ENCODE results near the gene PHF21B. TPM values are rescaled to one million over a fixed set of nuclear protein-coding genes. Genes with fewer than 3 reads are reported as not detected.

Gene PHF21B
- total RNA-seq, 1 donor from 2014 or later = 0.21 TPM

DNA sequence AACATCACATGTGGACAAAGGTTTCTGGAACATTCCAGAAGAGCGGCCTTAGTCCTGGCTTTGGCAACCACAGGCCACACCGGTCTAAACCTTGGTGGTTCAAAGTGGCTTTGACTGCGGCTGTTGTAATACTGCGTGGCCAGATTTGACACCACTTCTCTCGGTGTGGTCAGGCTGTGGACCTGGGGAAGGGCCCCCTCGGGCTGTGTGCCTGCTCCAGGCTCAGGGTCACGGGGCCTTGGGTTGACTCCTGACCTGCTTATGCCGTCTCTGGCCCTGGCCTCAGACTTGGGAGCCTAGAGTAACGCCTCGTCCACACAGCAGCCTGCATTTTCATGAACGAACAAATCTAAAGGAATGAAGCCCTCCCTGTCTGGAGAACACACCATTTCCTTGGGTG, 118.0 kb downstream of the PHF21B start:
- intact Hi-C loops (cut with micrococcal nuclease) = no loop called here

DNA sequence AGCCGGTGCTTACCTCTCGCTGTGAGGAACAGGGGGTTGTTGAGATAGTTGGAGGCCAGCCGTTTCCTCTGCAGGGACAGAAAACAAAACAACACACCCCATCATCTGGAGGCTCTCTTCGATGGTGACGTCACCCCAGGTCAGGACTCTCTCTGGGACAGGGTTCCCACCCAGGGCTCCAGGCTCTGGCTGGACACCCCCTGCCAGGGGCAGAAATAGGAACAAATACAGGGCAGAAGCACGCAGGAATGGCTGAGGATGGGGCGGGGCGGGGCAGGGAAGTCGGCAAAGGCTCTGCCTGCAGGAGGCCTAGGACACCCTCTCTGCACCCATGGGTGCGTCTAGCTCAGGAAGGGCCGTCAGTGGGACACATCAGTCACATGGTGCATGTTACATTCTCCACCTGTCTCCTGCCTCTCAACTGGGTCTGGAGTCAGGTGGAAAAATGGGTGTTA, 118.5 kb downstream of the PHF21B start:
- Mint-ChIP-seq H3K27me3 (ENCODE audit: insufficient read depth) (no peaks in the 10 kb centered on the region), H3K27ac (no peak overlapping the region), H3K9me3 (no peaks in the 10 kb centered on the region), H3K4me3 (no peak overlapping the region), H3K4me1 (ENCODE audit: low read depth) (no peaks in the 10 kb centered on the region), H3K36me3 (ENCODE audit: low read depth) (no peaks in the 10 kb centered on the region)
- intact Hi-C loops (cut with micrococcal nuclease) = no loop called here
- DNase-seq (ENCODE audit: low spot score) = no peak

More for the DNA sequence above, 118.0 kb downstream of the PHF21B start:
- H3K9me3 Mint-ChIP-seq = no peaks in the 10 kb centered on the region
- H3K27me3 Mint-ChIP-seq (ENCODE audit: insufficient read depth) = no peaks in the 10 kb centered on the region
- H3K4me1 Mint-ChIP-seq (ENCODE audit: low read depth) = no peaks in the 10 kb centered on the region
- no peak overlapping the region for H3K27ac Mint-ChIP-seq
- H3K36me3 Mint-ChIP-seq (ENCODE audit: low read depth) = no peaks in the 10 kb centered on the region
- H3K4me3 Mint-ChIP-seq = no peak overlapping the region
- no peak for DNase-seq (ENCODE audit: low spot score)

DNA sequence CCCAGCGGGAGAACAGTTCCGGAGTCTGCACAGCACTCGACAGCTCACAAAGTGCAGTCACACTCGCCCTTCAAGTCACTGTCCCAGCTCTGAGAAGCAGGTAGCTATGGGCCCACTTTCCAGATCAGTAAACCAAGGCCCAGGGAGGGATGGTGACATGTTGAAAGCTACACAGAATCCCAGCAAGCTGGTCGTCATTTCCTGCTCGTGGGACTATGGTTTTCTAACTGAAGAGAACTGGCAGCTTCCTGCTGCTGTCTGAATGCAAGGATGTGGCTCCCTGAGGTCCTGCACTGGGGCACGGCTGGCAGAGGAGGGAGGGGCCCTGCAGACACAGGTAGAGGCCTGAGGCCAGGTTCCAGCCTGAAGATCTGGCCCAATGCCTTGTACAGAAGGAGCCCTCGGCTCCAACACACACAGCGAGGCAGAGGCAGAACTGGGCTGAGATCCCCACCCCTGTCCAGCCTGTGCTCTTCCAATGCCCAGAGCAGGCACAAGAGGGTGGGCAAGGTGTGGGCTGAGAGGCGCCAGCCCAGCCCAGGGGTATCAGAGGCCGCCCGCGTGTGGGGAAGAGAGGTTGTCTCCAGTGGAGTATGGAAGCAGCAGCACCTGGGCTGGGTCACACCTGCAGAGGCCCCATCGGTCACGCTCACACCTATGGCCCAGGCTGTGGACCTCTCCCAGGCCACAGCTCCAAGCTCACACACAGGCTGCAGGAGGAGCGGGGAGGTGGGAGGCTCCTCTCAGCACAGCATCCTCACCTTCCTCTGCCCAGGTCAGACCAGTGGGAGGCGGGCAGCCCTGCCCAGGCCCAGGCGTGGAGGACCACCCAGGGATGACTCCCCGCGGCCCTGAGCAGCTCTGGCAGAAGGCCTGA, 119.2 kb downstream of the PHF21B start:
- no peak for DNase-seq (ENCODE audit: low spot score)
- no peaks in the 10 kb centered on the region for H3K27me3 Mint-ChIP-seq (ENCODE audit: insufficient read depth)
- intact Hi-C loops (cut with micrococcal nuclease) = no loop called here
- no peaks in the 10 kb centered on the region for H3K9me3 Mint-ChIP-seq
- no peaks in the 10 kb centered on the region for H3K36me3 Mint-ChIP-seq (ENCODE audit: low read depth)
- H3K4me1 Mint-ChIP-seq (ENCODE audit: low read depth) = no peaks in the 10 kb centered on the region
- H3K4me3 Mint-ChIP-seq = no peak overlapping the region
- no peak overlapping the region for H3K27ac Mint-ChIP-seq

DNA sequence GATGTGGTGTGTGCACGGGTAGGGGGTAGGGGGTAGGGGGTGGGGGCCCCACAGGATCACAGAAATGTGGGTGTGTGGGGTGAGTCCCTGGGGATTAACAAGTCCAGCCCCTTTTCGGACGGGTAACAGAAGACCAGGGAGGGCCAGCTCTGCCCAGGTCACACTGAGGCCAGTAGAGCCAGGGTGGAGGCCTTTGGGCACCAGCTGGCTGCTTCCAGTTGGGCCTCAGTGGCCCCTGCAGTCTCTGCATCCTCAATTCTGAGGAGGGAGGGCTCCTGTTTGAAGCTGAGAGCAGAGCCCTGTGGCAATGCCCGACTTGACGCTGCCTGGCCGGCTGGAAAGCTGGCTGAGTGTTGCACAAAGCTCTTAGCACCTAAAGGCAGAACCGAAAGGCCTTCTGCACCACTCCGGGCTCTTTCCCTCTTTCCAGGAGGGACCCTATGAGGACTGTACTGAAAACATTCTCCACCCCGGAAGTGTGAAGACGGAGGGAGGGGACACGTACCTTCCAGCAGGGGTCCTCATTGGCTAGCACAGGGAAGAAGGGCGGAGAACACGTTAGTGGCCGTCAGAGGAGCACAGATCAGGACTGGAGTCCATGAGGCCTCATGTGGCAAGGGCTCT, 120.4 kb downstream of the PHF21B start:
- Mint-ChIP-seq H3K4me1 (ENCODE audit: low read depth) (no peaks in the 10 kb centered on the region), H3K27ac (no peak overlapping the region), H3K27me3 (ENCODE audit: insufficient read depth) (no peaks in the 10 kb centered on the region), H3K4me3 (no peak overlapping the region), H3K9me3 (no peaks in the 10 kb centered on the region), H3K36me3 (ENCODE audit: low read depth) (no peaks in the 10 kb centered on the region)
- DNase-seq (ENCODE audit: low spot score) = no peak
- intact Hi-C loops (cut with micrococcal nuclease) = no loop called here

DNA sequence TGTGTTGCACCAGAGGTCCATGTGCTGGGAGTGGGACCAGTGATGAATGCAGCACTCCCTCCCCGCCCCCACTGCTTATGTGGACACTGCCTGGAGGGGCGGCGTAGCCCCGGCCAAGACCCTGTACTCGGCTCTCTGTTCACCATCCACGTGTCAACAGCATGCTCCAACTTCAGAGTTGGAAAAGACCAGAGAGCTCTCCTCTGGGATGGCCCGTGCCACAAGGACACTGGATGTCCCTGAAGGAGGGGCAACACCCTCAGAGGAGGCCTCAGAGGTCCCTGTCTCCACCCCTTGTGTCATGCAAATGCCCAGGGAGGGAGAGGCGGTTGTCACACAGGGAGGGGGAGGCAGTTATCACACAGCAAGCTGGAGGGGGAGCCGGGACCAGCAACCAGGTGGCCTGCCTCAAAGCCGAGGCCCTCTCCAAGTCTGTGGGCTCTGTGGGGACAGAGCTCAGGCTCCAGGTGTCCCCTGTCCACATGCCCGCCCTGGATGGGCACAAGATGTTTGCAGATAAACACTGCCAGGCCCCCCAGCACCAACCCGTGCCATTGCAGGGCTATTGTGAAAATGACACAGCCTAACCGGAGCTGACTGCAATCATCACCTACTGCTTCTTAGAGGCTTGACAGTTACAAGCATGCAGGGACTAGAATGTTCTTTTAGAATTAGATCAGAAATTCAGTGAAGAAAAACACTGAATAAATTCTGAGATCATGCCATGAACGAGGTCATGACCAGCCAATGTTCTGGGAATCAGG, 121.1 kb downstream of the PHF21B start:
- no peak overlapping the region for H3K27ac Mint-ChIP-seq
- no peaks in the 10 kb centered on the region for H3K27me3 Mint-ChIP-seq (ENCODE audit: insufficient read depth)
- intact Hi-C loops (cut with micrococcal nuclease) = no loop called here
- no peaks in the 10 kb centered on the region for H3K4me1 Mint-ChIP-seq (ENCODE audit: low read depth)
- no peak overlapping the region for H3K4me3 Mint-ChIP-seq
- no peak for DNase-seq (ENCODE audit: low spot score)
- no peaks in the 10 kb centered on the region for H3K36me3 Mint-ChIP-seq (ENCODE audit: low read depth)
- H3K9me3 Mint-ChIP-seq = no peaks in the 10 kb centered on the region

DNA sequence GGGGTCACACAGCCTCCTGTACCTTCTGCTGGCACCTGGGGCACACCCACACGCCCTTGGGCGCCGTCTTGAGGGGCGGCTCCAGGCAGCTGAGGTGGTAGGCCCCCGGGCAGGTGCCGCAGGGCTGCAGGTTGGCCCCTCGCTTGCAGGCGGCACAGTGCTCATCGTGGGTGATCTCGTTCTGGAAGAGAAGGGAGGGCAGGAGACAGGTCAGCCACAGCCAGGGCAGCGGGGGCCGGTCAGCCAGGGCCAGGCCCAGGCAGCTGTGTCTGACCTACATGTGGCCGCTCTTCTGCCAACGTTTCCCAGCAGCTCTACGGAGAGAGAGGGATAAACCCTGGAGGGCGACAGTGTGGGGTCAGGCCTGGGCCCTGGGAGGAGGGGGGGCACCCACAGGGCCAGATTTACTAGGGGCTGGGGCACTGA, 121.9 kb downstream of the PHF21B start:
- no peaks in the 10 kb centered on the region for H3K36me3 Mint-ChIP-seq (ENCODE audit: low read depth)
- no peak overlapping the region for H3K4me3 Mint-ChIP-seq
- no peaks in the 10 kb centered on the region for H3K4me1 Mint-ChIP-seq (ENCODE audit: low read depth)
- intact Hi-C loops (cut with micrococcal nuclease) = no loop called here
- no peak overlapping the region for H3K27ac Mint-ChIP-seq
- no peak for DNase-seq (ENCODE audit: low spot score)
- no peaks in the 10 kb centered on the region for H3K9me3 Mint-ChIP-seq
- H3K27me3 Mint-ChIP-seq (ENCODE audit: insufficient read depth) = no peaks in the 10 kb centered on the region

DNA sequence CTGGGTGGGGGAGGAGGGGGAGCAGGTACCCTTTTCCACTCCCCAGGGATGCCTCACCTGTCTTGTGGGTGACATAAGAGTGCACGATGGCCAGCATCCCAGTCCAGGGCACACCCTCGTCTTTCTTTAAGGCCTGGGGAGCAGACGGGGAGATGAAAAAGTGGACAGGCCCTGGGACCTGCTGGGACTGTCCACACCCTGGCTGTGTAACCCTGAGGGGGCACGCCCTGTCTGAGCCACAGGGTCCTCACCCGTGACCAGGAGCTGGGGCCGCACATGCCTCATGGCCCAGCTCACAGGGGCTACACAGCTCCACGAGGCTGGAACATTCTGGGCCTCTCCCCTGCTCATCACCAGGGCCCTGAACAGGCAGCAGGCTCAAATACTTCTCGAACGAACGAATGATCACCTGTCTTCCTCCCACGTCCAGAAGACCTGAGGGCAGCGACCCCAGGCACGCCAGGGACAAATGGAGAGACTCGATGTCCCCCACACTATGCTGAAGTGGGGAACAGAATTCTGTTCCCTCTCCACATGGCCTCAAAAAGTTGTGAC, 123.9 kb downstream of the PHF21B start:
- Mint-ChIP-seq H3K4me3 (no peak overlapping the region), H3K36me3 (ENCODE audit: low read depth) (no peaks in the 10 kb centered on the region), H3K27ac (no peak overlapping the region), H3K27me3 (ENCODE audit: insufficient read depth) (no peaks in the 10 kb centered on the region), H3K9me3 (no peaks in the 10 kb centered on the region), H3K4me1 (ENCODE audit: low read depth) (no peaks in the 10 kb centered on the region)
- no peak for DNase-seq (ENCODE audit: low spot score)
- intact Hi-C loops (cut with micrococcal nuclease) = no loop called here

DNA sequence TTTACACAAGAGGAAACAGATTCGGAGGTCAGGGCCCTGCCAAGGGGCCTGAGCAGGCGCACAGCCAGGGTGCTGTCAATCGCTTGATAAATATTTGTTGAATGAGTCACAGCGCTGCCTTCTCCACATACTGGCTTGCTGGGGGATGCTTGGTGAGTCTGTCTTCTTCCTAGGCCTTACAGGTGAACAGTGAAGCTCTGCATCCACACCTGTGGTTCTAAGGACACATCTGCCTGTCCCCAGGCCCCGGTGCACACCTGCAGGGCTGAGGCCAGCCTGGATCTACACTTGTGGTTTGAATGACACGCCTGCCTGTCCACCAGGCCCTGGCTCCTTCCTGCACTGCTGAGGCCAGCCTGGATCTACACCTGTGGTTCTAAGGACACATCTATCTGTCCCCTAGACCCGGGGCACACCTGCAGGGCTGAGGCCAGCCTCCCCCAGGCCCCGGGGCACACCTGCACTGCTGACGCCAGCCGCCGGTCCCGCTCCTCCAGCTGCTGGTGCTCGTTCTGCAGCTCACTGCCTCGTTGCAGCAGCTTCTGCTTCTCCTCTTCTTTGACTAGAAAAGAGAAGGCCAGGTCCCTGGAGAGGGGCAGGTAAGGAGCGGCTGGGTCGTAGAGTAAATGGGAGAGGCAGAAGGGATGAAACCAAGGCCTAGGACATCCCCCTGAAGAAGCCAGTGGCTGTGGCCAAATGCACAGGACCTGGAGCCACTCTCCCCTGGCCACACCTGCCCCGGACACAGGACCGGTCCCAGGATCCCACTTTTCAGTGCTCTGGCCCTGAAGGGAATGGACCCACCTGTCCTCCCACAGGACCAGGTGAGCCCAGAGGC, 124.6 kb downstream of the PHF21B start:
- DNase-seq (ENCODE audit: low spot score) = no peak
- Mint-ChIP-seq H3K36me3 (ENCODE audit: low read depth) (no peaks in the 10 kb centered on the region), H3K9me3 (no peaks in the 10 kb centered on the region), H3K4me1 (ENCODE audit: low read depth) (no peaks in the 10 kb centered on the region), H3K27ac (no peak overlapping the region), H3K27me3 (ENCODE audit: insufficient read depth) (no peaks in the 10 kb centered on the region), H3K4me3 (no peak overlapping the region)
- intact Hi-C loops (cut with micrococcal nuclease) = no loop called here

DNA sequence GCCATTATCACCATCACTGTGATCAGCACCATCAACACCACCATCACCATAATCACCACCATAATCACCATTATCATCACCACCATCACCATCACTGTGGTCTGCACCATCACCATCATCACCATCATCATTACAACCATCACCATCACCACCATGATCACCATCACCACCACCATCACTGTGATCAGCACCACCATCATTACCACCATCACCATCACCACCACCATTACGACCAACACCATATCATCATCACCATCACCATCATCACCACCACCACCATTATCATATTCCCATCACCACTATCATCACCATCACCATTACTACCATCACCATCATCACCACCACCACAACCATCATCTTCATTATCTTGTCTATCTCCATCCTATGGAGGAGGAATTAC, 125.2 kb downstream of the PHF21B start:
- Mint-ChIP-seq H3K9me3 (no peaks in the 10 kb centered on the region), H3K4me1 (ENCODE audit: low read depth) (no peaks in the 10 kb centered on the region), H3K27me3 (ENCODE audit: insufficient read depth) (no peaks in the 10 kb centered on the region), H3K27ac (no peak overlapping the region), H3K36me3 (ENCODE audit: low read depth) (no peaks in the 10 kb centered on the region), H3K4me3 (no peak overlapping the region)
- intact Hi-C loops (cut with micrococcal nuclease) = no loop called here
- DNase-seq (ENCODE audit: low spot score) = no peak

DNA sequence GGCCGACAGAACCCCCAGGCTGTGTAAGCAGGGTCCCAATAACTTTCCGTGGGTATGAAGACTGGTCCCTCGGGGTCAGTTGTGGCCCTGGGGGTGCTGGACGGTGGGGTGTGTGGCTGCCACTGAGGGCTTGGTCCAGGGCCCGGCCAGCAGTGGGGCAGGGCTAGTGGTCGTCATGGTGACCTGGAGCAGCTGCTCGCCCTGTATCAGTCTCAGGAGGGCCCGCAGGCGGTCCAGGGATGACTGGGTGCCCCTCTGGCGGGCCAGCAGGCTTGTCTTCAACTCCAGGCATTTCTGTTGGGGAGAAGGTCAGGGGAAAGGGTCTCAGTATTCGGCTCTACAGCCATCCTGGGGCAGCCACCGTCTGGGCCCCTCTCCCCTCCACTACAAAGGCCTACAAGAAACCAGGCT, 126.8 kb downstream of the PHF21B start:
- H3K36me3 Mint-ChIP-seq (ENCODE audit: low read depth) = no peaks in the 10 kb centered on the region

DNA sequence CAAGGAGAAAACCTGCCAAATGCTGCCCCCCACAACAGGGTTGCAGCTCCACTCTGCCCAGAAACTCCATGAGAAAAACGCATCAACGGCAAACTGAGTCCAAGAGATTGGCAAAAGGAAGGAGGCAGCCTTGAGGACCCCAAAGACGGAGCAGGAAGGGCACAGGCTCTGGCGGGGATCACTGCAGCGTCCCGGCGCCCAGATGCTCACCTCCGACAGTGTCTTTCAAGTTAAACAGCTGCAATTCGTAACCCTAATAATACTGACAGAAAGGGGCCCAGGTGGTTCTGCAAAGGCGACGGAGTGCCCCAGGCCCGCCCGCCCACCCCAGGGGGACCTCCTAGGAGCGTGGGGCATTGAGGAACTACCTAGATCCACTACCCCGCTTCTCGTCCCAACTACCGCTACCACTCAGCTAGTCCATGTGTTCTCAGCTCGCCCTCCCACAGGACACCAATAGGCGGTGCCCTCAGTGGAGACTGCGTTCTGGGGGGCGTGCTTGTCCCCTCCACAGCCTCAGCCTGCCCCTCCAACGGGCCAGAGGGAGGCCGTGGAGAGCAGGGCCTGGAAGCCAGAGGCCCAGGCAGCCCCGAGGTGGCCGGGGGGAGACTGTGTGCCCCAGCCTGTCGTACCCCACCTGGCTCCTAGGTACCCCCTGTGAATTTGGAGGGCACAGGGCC, 127.4 kb downstream of the PHF21B start:
- no peak overlapping the region for H3K27ac Mint-ChIP-seq
- no peak overlapping the region for H3K4me3 Mint-ChIP-seq
- H3K27me3 Mint-ChIP-seq (ENCODE audit: insufficient read depth) = no peaks in the 10 kb centered on the region
- no peaks in the 10 kb centered on the region for H3K4me1 Mint-ChIP-seq (ENCODE audit: low read depth)
- H3K9me3 Mint-ChIP-seq = no peaks in the 10 kb centered on the region
- intact Hi-C loops (cut with micrococcal nuclease) = no loop called here
- no peaks in the 10 kb centered on the region for H3K36me3 Mint-ChIP-seq (ENCODE audit: low read depth)
- DNase-seq (ENCODE audit: low spot score) = no peak

More for the DNA sequence above, 126.8 kb downstream of the PHF21B start:
- Mint-ChIP-seq H3K27ac (no peak overlapping the region), H3K4me3 (no peak overlapping the region), H3K4me1 (ENCODE audit: low read depth) (no peaks in the 10 kb centered on the region), H3K9me3 (no peaks in the 10 kb centered on the region), H3K27me3 (ENCODE audit: insufficient read depth) (no peaks in the 10 kb centered on the region)
- no peak for DNase-seq (ENCODE audit: low spot score)
- intact Hi-C loops (cut with micrococcal nuclease) = no loop called here

DNA sequence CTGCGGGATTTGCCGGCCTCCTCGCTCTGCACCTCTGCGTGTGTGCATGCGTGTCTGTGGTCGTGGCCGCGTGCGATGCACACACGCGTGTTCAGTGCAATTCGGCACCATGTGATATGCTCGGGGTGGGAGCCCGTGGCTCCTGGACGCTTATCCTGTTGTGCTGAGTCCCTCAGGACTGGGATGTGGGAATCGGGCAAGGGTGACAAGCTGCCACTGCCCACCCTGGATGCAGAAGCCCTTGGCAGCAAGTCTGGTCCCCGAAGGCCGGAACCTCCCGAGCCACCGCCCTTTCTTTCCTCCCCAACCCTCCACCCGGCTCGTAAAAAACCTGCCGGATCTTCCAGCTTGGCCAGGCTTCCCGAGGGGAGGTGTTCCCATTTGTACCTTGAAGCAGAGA, 128.2 kb downstream of the PHF21B start:
- Mint-ChIP-seq H3K36me3 (ENCODE audit: low read depth) (no peaks in the 10 kb centered on the region), H3K27ac (no peak overlapping the region), H3K9me3 (peaks cover 2% of the 10 kb centered on the region), H3K4me1 (ENCODE audit: low read depth) (no peaks in the 10 kb centered on the region), H3K4me3 (no peak overlapping the region), H3K27me3 (ENCODE audit: insufficient read depth) (no peaks in the 10 kb centered on the region)
- intact Hi-C loops (cut with micrococcal nuclease) = no loop called here
- DNase-seq (ENCODE audit: low spot score) = no peak

Measured in activated T-helper 1 cell treated with anti-CD3 and anti-CD28 coated beads, Interleukin-12 subunit alpha, Interleukin-12 subunit beta, Interleukin-2, Interleukin-4 antibody, amounts not matched to agents 30 ng/mL and 10 ng/mL and 1 ng/mL, durations not matched to agents 14 hours and 24 hours and 36 hours (primary cell).